ENCODE data around the gene KIAA1755. TPM values are rescaled to one million over a fixed set of nuclear protein-coding genes. Genes with fewer than 3 reads are reported as not detected.

The KIAA1755 gene
- total RNA-seq, 3 donors from 2014 or later: 2.1 to 5.1 (median 4.3) TPM

DNA sequence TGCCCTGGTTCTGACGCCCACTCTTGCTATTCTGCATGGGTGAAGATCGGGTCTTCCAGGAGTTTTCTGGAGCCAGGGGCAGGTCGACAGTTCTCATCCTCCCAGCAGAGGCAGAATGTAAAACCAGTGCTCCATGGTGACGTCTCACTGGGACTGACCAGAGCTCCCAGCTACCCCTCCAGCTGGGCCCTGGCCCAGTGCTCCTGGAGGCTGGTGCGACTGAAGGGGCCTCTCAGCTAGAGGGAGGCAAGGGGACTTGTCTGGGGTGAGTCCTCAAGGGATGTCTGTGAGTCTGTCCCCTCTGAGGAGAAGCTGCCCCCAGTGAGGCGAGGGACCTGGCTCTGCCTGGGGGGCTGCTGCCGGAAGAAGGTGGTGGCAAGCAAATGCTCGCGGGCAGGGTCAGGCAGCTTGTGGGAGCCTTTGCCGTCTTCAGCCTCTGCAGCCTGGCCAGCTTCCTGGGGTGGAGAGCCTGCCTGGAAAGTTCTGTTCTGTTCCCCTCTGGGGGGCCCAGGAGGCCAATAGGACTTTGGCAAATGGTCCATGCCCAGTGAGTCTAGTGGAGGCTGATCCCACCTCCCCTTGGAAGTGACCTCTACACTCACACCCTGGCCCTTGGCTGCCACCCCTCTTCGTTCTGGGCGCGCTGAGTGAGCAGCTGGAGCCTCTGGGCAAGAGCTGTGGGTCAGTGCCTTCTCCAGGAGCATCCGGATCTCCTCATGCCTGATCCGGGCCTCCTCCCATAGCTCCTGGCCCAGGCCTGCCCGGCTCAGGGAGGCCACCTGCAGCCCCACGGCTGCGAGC lies 47.5 kb downstream of the KIAA1755 start:
- H3K27ac ChIP-seq: no peak overlapping the region

DNA sequence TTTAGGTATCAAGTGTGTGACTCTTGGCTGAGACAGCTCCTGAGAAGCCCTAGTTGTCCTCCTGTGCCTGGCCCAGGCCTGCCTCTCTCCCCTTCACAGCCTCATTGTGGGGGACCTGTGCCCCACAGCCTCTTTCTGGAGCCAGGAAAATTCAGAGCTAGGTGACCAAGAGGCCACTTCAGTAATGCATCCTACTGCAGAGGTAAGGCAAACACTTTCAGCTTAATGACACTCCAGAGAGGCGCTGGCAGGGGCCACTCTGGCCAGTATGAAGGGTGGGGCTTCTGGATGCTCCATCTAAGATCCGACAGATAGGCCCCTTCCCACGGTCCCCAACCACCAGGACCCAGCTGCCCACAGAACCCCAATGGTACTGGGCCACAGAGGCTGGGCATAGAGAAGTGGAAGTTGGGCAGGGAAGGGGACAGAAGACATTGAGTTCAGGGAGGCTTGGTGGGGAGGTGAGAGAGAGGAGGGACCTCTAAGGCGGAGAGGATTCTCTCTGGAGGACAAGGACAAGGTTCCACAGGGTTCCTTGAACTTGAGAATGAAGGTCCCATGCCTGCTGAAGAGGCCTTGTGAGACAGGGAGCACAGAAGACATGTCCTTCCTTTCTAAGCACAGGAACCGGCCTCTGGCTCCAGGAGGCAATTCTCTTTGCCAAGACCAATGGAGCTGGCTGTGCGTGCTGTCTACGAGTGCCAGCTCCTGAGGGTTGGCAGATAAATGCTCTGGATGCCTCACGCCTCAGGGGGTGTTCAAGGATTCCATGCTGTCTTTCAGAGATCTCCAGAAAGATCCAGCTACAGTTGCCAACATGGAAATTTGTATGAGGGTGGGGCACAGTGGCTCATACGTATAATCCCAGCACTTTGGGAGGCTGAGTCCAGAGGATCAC lies 49.1 kb downstream of the KIAA1755 start:
- H3K4me1 ChIP-seq: no peaks in the 10 kb centered on the region
- H3K27me3 ChIP-seq: no peaks in the 10 kb centered on the region
- no peak overlapping the region for H3K4me3 ChIP-seq
- no peaks in the 10 kb centered on the region for H3K9me3 ChIP-seq
- no peaks in the 10 kb centered on the region for H3K36me3 ChIP-seq
- intact Hi-C loops (cut with DNase I; ENCODE audit: low total_unique reads): no loop called here
- H3K27ac ChIP-seq: no peak overlapping the region
- no peak for TF ChIP-seq POLR2AphosphoS5 (IDR thresholded peaks at IDR 0.05)
- TF ChIP-seq POLR2A (IDR thresholded peaks at IDR 0.05): no peak
- no peak for TF ChIP-seq CTCF (IDR thresholded peaks at IDR 0.05)
- no peak for DNase-seq (ENCODE audit: low spot score in 2 of 2)

More for the DNA sequence above, 47.5 kb downstream of the KIAA1755 start:
- no peaks in the 10 kb centered on the region for H3K27me3 ChIP-seq
- H3K4me3 ChIP-seq: no peak overlapping the region
- no peak for TF ChIP-seq POLR2A (IDR thresholded peaks at IDR 0.05)
- TF ChIP-seq POLR2AphosphoS5 (IDR thresholded peaks at IDR 0.05): no peak
- TF ChIP-seq CTCF (IDR thresholded peaks at IDR 0.05): no peak
- no peaks in the 10 kb centered on the region for H3K36me3 ChIP-seq
- no peak for DNase-seq (ENCODE audit: low spot score in 2 of 2)
- no peaks in the 10 kb centered on the region for H3K4me1 ChIP-seq
- H3K9me3 ChIP-seq: no peaks in the 10 kb centered on the region
- intact Hi-C loops (cut with DNase I; ENCODE audit: low total_unique reads): no loop called here

GRCh38 chr20:38210741-38211140 lies 49.8 kb downstream of the KIAA1755 start:
- TF ChIP-seq POLR2A (IDR thresholded peaks at IDR 0.05): no peak
- no peak for TF ChIP-seq POLR2AphosphoS5 (IDR thresholded peaks at IDR 0.05)
- no peak for TF ChIP-seq CTCF (IDR thresholded peaks at IDR 0.05)
- Histone ChIP-seq H3K36me3 (no peaks in the 10 kb centered on the region), H3K27ac (no peak overlapping the region), H3K9me3 (no peaks in the 10 kb centered on the region), H3K4me1 (no peaks in the 10 kb centered on the region), H3K27me3 (no peaks in the 10 kb centered on the region), H3K4me3 (no peak overlapping the region)
- intact Hi-C loops (cut with DNase I; ENCODE audit: low total_unique reads): no loop called here
- no peak for DNase-seq (ENCODE audit: low spot score in 2 of 2)

GRCh38 chr20:38209736-38210405 lies 50.7 kb downstream of the KIAA1755 start:
- DNase-seq (ENCODE audit: low spot score in 2 of 2): no peak
- Histone ChIP-seq H3K9me3 (no peaks in the 10 kb centered on the region), H3K36me3 (no peaks in the 10 kb centered on the region), H3K4me1 (no peaks in the 10 kb centered on the region), H3K27me3 (no peaks in the 10 kb centered on the region), H3K27ac (no peak overlapping the region), H3K4me3 (no peak overlapping the region)
- intact Hi-C loops (cut with DNase I; ENCODE audit: low total_unique reads): no loop called here
- TF ChIP-seq POLR2AphosphoS5 (IDR thresholded peaks at IDR 0.05): no peak
- no peak for TF ChIP-seq CTCF (IDR thresholded peaks at IDR 0.05)
- TF ChIP-seq POLR2A (IDR thresholded peaks at IDR 0.05): no peak

Measured in breast epithelium (tissue), 4 donors.